ENCODE measurements around the gene LCA5. TPM values are rescaled to one million over a fixed set of nuclear protein-coding genes. Genes with fewer than 3 reads are reported as not detected.

Gene LCA5
- total RNA-seq, 1 donor from 2014 or later: 2.6 TPM

Other genes starting within 250 kb of the LCA5 start
- 5.8 TPM for gene SH3BGRL2, start 93.9 kb upstream of the LCA5 start, total RNA-seq

Measured in cardiac septum (tissue), 1 donor.